Spleen (tissue), 7 donors: ENCODE results near the gene COX4I1.

Experiments used
- CTCF ChIP-seq, 11 experiments: fragments of 200-600 bp in 7 of 11; fragments of 450-650 bp in 4 of 11; sonication (generic) in 4 of 11; IDR thresholded peaks in 8 of 11; conservative IDR thresholded peaks in 3 of 11; 1 replicate in 7 of 11; 2 replicates in 4 of 11; pipeline versions ENCODE4 v1.4.0 to v1.8.0; 2016 to 2021; ENCODE audit warnings: antibody characterized with exemption in 11 of 11, inconsistent platforms in 4 of 11, mild to moderate bottlenecking in 1 of 11
- POLR2A ChIP-seq, 3 donors: fragments of 450-650 bp; IDR thresholded peaks; one replicate each; pipeline ENCODE4 v1.5.1; 2017; ENCODE audit warnings: antibody characterized with exemption in 3 of 3, mild to moderate bottlenecking in 1 of 3
- POLR2AphosphoS5 ChIP-seq, 3 donors: sonication (generic); formaldehyde crosslinking; IDR thresholded peaks; one replicate each; pipeline ENCODE4 v1.5.1; 2017; ENCODE audit warnings: antibody characterized with exemption in 3 of 3
- donor health status: DM: no; HTN: no; CAD: no; lungs with moderate emphysema.
- donor health status: DM: no; HTN: no; CAD: no.
- donor health status: DM: no; HTN: no; CAD: no.

- no peak for TF ChIP-seq CTCF (IDR thresholded peaks at IDR 0.05 in 8 of 11, conservative IDR thresholded peaks at IDR 0.05 in 3 of 11)
- TF ChIP-seq POLR2A (IDR thresholded peaks at IDR 0.05) = no peak
- no peak for TF ChIP-seq POLR2AphosphoS5 (IDR thresholded peaks at IDR 0.05)
These were observed 10.2 kb downstream of the COX4I1 start for GRCh38 chr16:85809645-85810044.
